Urothelium cell line (cell line): ENCODE results near the gene MED13L.
"Not testable (repeated sequence)": the region's sequence is repeated elsewhere in the genome, so short reads cannot be mapped to it uniquely, and the experiment has no call there.

ENCODE experiments used
- DNase-seq: peaks from one replicate; pipeline ENCODE4 v3.0.0; 2011; ENCODE audit warnings: low spot score, mixed read lengths
- FAIRE-seq: peaks from 2 replicates; lab custom pipeline; 2011; peaks lifted over from hg19 to GRCh38; lab: Jason Lieb, UNC

MED13L gene

DNA sequence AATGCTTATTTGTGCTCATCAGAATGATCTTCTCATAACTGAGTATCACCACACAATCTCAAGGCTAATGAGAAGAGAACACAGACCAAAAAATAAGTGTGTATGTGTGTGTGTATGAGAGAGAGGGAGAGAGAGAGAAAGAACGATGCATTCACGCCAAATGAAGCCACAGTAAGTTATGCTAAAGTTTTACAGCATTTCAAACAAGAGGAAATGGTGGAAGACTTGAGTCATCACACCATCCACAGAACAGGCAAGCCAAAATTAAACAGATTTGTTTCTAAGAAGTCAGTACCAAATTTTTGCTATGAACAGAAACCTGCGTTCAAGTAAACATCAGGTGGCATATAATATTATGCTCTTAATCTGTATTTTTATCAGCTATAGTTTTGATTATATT lies 141.2 kb downstream of the MED13L start:
- DNase-seq (peak; percentile 25), FAIRE-seq (no peak)

DNA sequence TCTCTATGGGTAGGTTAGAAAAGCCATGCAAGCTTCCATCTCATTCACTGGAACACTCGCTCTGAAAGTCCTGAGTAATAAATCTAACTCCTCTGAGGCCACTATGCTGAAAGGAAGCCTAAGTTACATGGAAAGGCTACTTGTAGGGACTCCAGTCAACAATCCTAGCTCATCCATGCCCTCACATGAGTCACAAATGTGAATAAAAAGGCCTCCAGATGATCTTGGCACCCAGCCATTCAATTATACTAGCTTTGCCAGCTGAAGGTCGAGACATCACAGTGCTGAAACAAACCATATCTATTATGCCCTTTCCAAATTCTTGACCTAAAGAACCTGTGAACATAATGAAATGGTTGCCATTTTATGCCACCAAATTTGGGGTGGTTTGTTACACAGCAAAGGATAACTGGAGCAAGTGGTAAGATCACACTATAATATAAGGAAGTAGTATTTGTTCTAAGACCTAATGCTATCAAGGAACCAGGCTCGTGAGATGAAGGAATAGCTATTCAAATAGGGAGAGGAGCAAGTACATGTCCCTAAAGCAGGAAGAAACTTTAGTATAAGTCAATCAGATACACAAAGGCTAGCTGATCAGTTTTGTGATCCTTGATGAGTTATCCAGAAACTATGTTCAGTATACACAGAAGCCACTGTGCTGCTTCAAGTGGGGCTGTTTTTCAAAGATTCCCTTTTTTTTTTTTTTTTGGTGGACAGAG lies 142.1 kb downstream of the MED13L start:
- FAIRE-seq (no peak), DNase-seq (peak; percentile 69)

DNA sequence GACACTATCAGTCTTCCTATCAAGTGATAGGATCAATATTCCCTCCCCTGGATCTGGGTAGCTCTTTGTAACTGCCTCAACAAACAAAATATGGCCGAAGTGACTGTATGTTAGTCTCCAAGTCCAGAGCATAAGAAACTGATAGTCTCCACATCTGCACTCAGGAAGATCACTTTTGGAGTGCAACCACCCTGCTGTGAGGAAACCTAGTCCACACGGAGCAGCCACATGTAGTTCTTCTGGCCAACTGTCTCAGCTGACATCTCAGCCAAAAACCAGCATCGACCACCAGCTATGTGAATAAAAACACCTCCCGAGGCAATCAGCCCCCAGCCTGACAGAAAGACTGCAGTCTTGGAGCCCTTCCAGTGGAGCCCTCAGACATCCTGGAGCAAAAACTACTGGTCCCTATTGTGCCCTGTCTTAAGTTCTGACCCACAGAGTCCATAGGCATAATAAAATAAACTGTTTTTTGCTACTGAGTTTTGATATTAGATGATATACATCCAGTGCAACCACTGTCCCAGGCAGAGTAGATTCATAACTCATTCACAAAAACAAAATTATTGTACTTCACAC lies 143.8 kb downstream of the MED13L start:
- no peak for FAIRE-seq
- no peak for DNase-seq

DNA sequence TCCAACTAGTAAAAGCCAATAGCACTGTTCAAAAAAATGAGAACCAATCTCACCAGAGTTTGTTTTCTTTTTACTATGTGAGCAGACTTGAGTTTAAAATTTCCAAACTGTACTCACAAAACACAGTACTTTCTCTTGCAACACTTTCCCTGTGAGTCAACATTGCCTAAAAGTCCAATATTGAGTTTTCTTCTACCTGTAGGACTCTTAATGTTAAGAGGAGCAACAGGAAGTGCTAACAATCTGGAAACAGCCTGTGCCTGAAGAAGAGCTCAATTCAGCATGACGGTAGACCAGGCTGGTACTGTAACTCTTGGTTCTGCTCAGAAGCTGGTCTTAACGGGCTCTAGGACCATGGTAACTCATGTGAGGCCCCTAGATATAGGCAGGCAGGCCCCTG lies 144.3 kb downstream of the MED13L start:
- no peak for DNase-seq
- FAIRE-seq: no peak

DNA sequence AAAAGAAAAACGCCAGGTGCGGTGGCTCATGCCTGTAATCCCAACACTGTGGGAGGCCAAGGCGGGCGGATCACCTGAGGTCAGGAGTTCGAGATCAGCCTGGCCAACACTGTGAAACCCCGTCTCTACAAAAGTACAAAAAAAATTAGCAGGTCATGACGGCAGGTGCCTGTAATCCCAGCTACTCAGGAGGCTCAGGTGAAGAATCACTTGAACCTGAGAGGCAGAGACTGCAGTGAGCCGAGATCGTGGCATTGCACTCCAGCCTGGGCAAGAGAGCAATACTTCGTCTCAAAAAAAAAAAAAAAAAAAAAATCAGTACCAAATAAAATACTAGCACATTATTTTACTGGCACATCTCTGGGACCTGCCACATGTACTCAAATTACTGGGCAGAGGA lies 145.5 kb downstream of the MED13L start:
- FAIRE-seq, DNase-seq: not testable (repeated sequence)

DNA sequence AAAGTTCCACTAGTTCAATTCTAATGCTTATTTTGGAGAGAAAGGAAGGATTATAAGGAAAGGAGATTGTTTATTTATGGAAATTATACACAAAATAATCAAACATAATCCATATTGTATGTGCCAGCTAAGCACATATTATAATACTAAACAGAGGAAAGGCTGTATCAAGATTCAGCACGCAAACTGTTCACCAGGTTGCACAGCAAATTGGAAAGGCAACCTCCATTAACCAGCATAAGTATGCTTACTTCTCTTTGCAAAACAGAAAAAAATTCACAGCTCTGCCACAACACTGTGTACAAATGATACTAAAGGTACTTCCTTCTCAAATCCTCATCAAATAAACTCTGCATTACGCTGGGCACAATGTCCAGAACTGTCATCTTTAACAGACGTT lies 146.3 kb downstream of the MED13L start:
- no peak for FAIRE-seq
- no peak for DNase-seq

DNA sequence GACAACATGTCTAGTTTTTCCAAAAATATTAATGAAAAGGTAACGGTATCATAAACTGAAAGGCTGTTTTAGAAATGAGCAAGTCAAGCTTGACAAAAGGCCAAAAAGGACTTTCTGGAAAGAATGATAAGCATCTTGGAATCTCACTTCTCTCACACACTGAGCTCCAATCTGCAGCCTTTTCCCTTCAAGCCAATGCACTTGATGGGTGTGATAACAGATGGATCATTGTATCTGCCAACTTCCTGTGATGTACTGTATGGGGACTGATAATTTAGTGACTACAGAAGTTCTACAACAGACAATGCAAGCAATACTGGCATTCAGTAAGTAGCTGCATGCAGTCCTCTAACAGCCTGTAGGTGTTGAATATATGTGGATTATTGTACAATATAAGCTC lies 147.1 kb downstream of the MED13L start:
- DNase-seq (no peak), FAIRE-seq (no peak)

DNA sequence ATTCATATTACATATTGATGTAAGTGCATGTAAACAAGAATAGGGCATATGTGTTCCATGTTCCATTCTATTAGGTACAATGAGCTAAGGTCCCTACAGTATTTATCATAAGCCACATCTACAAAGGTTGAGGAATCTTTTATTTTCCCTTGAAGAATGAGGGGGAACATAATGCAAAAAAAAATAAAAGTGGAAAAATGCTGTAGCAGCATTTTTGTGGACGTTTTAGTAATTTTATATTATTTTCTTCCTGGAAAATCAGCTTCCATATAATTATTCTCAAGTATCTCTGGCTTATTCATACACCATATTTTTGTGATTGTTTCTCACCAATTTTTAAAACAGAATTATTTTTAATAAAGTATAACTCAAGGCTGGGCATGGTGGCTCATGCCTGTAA lies 148.7 kb downstream of the MED13L start:
- no peak for DNase-seq
- FAIRE-seq: no peak

DNA sequence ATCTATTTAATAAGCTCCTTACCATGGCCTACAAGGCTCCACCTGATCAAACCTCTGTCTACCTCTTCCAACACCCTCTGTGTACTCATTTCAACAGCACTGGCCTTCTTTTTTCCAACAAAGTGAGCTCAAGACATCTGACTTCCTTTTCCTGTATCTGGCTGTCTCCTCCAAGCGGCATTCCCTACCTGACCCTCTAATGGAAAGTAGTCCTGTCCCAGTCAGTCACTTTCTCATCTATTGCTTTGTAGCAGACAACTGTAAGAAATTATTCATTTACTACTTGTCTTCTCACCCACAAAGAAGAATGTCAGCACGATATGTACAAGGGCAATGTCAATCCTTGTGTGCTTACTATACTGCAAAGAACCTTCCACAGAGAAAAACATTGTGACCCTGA lies 149.6 kb downstream of the MED13L start:
- FAIRE-seq: no peak

DNA sequence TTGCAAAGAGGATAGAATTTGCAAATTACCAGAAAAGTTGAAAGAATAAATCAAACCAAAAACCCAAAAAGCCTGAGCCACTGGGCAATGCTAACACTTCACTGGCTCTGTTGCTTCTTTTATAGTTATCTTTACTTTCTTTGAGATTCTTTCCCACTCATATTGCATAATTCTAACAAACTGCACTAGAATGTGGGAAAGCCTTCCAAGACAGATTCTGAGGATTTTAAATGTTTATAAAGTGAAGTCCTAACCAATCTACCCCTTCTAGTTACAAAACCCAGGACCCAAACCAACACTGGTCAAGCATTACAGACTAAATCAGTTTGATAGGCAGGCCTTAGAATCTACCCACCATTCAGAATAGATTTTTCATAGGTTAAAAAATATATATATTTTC lies 150.9 kb downstream of the MED13L start:
- FAIRE-seq: no peak
- no peak for DNase-seq

More for the DNA sequence above, 149.6 kb downstream of the MED13L start:
- DNase-seq: no peak

DNA sequence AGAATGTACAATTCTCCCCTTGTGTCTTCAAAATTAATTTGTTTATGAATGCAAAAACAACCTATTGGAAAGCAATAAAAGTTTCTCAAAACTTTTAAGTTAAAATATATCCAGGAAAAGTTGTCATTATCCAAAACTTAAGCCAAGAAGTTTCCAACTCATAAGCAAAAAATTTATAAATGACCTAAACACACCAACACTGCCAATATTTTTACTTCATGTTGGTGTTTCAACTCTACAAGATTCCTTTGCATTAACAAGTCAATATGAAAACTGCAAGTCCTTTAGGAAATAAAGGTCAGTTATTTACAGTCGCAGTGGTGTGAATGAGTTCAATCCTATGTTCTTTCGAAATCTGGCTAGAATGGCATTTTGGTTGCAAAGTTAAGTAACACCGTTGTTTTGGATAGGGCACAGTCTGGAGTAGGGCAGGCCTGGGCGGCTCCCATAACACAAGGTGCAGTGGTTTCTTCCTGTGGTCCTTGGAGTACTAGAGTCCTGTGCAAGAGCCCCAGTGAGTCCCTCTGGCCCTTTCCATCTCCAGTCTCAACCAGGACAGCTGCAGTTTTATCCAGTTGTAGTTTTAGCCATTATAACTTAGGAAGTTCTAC lies 151.4 kb downstream of the MED13L start:
- DNase-seq: peak; percentile 13
- no peak for FAIRE-seq

DNA sequence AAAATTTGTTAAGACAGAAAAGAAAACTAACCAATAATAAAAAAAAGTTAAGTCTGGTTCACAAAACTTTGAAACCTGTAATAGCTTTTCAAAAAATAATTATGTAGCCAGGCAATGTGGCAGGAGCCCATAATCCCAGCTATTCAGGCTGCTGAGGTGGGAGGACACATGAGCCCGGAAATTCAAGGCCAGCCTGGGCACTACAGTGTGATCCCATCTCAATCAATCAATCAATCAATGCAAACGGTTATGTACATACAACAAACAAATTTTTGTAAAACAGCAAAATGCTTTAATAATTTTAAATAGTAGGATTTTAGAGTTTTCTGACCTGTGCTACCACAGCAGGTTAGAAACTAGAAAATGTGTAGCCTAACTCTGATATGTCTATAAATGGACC lies 152.4 kb downstream of the MED13L start:
- FAIRE-seq: no peak
- DNase-seq: no peak

DNA sequence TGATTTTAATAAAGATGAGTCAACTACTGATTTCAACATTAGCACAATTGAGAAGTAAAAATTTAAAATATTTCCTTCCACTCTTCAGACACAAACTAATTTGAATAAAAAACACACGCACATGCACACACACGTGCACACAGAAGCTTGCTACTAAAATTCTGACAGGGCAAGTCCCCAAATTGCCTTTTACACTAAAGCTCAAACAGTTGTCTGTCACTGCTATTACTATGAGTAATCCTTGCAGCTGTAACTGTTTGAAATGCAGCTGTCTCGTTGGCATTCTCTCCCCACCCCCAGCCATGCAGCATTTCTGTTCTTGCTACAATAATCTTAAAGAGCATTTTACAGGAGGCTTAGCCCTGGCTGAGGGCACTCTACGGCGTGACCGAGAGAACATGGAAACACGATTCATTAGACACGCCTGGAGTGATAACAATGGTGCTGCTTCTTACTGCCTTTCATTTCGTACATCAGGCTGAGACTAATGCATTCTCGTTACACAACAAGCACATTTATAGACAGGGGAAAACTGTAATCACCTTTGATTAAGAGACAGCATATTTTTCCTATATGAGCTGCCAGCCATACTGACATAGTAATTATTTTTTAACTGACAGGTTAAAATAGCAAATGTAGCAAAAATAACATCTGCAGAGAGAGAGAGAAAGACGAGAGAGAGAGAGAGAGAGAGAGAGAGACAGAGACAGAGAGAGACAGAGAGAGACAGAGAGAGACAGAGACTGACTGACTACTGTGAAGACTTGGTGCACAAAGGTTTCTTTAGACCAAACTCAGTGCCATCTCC lies 153.8 kb downstream of the MED13L start:
- DNase-seq (peak; percentile 38), FAIRE-seq (peak; percentile 48)

DNA sequence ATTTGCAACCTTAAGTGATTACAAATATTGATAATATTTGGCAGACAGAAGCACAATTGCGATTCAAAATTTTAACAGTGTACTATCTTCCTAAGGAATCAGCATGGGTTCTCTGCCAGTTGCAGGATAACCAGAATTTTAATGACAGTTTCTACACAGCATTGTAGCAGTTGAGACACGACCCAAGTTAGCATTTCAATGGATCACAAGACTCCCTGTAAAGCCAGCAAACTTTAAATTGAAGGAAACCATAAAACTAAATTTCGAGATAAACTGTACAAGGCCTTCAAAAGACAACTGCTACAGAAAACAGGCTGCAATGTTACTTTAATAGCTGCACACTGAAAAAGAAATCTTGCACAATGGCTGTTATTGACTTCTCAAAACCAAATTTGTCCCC lies 154.9 kb downstream of the MED13L start:
- DNase-seq (no peak), FAIRE-seq (no peak)

DNA sequence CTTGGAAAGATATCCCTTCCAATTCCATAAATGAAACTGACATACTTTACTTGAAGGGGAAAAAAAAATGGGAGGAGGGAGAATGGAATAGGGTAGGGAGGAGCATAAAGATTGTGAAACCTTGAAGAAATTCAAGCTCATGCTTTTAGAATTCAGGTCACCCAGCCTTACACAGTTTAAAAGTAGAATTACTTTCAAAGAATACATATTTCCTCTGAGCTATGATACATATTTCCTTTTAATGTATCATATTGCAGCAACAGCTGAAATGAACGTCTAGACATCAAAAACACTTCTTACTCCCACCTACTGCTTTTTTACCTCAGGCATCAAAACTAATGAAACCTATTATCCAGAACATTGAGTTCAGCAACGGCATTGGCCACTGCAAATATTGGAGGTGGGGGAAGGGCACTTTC lies 156.0 kb downstream of the MED13L start:
- FAIRE-seq: no peak
- no peak for DNase-seq

DNA sequence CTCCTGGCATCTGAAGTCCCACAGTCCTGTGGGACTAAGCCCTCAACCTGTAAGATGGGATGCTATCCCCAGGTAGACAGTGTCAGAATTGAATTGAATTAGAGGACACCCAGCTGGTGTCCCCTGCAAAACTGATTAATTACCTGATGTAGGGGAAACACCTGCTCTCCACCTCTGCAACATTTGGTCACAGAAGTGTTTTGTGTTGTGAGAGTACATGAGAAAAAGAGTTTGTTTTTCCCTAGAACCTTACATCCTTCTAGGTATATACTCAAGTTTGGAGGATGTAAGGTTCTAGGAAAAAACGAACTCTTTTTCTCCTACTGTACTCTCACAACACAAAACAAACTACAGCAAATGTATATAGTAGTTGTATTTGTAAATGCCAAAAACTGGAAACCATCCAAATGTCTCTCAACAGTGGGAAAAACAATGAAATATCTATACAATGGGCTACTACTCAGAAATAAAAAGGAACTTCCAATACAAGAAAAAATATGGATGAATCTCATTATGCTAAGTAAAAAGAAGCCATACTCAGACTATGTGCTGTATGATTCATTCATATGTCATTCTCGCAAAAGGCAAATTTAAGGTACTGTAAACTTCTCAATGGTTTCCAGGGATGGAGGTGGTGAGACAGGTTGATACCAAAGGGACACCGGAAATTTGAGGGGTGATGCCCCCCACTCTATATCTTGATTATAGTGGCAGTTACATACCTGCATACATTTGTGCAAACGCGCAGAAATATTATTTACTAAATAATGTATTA lies 160.7 kb downstream of the MED13L start:
- DNase-seq: no peak
- no peak for FAIRE-seq

DNA sequence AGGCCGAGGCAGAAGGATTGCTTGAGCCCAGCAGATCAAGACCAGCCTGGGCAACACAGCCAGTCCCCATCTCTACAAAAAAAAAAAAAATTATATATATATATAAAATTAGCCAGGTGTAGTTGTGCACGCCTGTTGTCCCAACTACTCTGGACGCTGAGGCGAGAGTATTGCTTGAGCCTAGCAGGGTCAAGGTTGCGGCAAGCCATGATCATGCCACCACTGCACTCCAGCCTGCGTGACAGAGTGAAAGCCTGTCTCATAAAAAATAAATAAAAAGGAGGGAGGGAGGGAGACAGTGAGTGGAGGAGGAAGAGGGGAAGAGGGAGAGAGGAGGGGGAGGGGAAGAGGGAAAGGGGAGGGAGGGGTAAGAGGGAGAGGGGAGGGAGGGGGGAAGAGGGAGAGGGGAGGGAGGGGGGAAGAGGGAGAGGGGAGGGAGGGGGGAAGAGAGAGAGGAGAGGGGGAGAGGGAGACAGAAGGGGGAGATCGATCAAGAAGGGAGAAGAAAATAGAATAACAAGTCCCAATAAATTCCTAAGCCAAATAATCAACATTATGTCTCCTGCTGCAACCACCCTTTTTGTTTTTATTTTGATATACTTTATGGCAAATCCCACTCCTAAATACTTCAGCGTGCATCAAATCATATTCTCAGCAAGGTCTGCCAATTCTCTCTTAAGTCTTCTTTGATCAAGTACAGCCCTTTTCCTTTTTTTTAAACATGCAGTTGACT lies 163.9 kb downstream of the MED13L start:
- FAIRE-seq (no peak), DNase-seq (no peak)

DNA sequence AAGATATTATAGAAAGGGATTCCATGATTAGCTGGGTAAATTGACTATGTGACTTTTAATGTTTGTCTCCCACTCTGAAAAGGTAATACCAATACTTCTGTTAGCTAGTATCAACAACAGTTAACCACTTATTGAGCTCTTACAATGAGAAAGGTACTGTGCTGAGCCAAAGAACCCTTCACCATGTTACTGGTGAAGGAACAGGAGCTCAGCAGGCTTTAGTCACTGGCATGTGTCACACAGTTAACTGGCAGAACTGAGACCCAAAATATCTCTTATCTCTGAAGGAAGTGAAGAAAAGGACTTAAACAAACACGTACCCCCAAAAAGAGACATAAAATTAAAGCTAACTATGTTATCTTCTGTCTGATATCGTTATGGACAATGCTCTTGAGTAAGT lies 170.6 kb downstream of the MED13L start:
- DNase-seq: no peak
- FAIRE-seq: no peak

DNA sequence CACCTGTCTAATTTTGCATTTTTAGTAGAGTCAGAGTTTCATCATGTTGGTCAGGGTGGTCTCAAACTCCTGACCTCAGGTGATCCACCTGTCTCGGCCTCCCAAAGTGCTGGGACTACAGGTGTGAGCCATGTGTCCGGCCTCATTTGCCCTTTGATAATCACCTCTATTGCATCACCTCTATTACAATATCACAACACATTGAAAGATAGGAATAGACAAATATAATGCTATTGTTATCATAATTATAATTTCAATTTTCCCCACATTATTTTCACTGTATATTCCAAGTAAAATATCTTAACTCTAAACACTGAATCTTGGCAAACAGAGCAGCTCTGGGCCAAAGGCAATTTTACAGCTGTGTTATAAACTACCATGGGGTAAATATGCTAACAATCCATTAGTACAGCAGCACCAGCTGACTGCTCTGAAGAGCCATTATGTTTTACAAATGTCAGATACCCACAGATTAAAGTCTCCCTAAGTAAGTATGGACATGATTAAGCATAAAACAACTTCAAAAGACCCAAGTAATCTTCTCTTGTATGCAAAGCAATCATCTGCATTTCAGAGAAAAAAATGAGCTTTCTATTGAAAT lies 173.2 kb downstream of the MED13L start:
- DNase-seq: no peak
- no peak for FAIRE-seq

DNA sequence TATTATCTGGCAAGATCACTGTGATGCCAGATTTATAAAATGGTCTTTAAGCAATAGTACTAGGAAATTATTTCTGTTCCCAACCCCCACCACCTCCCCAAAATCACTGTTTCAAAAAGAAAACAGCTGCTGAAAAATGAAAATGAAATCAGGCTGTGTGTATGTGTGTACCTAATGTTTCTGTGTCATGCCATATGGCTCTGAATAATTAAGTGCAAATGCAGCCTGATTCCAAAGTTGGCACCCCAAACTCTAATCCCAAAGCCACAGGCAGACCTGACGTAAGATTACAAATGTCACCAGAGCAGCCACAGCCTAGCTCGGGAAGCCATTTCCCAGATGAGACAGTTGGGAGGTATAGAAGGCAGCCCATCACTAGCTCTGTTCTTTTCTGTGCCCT lies 175.5 kb downstream of the MED13L start:
- FAIRE-seq (no peak), DNase-seq (no peak)
